ENCODE data around the gene CACNA2D1. TPM values are rescaled to one million over a fixed set of nuclear protein-coding genes. Genes with fewer than 3 reads are reported as not detected.

CACNA2D1 gene
- total RNA-seq, 1 experiment from 2014 or later, result 36.2 TPM

DNA sequence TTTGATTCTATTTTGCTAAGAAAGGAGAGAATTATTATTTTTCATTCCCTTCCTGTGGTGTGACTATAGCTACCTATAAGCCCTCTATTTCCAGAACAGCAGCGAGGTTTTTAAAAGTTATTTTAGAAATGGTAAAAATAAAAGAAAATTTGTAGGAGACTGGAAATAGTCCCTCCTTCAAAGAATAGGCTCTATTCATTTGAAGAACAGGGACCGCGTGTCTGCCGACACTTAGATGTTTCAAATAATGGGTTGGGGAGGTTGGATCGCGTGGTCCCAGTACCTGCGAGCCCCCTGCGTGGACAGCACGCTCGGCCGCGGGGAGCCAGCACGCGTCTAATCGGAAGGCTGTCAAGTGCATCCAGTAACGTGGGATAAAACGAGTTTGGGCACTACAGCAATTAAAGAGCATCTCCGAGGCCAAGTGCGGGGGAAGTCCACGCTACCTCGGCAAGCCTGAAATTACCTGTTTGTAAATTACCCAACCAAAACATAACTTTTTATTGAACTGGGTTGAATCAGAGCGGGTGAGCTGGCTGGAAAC is 1.0 kb downstream of the CACNA2D1 start:
- H3K27me3 ChIP-seq (ENCODE audit: insufficient read depth, low read length), result no peaks in the 10 kb centered on the region
- H3K27ac ChIP-seq (ENCODE audit: insufficient read length, low read depth, low read length), result no peak overlapping the region
- no peak for DNase-seq
- peaks cover 12% of the 10 kb centered on the region for H3K23me2 ChIP-seq (ENCODE audit: insufficient read length, low read depth, low read length, poor library complexity, severe bottlenecking)
- no peak overlapping the region for H2BK20ac ChIP-seq (ENCODE audit: low read depth, low read length, poor library complexity, severe bottlenecking)
- H3K23ac ChIP-seq (ENCODE audit: insufficient read length, low read depth, low read length), result no peak overlapping the region
- no peak overlapping the region for H3K4ac ChIP-seq (ENCODE audit: low read depth, low read length)
- no peaks in the 10 kb centered on the region for H3K9me3 ChIP-seq (ENCODE audit: control insufficient read depth, low read depth, low read length)
- peaks cover 3% of the 10 kb centered on the region; the same call in 1 of the 2 replicates for H3K79me2 ChIP-seq (ENCODE audit: insufficient read depth, low read length)
- no peak overlapping the region for H4K8ac ChIP-seq (replicated peaks; ENCODE audit: insufficient read length, low read depth, low read length)
- no peak overlapping the region for H4K91ac ChIP-seq (ENCODE audit: insufficient read length, low read depth, low read length)
- H2BK12ac ChIP-seq (ENCODE audit: insufficient read length, low read depth, low read length), result no peak overlapping the region
- H3K79me1 ChIP-seq (ENCODE audit: insufficient read depth, low read depth, low read length, poor library complexity, severe bottlenecking), result no peaks in the 10 kb centered on the region
- no peak overlapping the region for H3T11ph ChIP-seq (ENCODE audit: low read length)
- H3K56ac ChIP-seq (ENCODE audit: insufficient read length, low read depth, low read length), result no peak overlapping the region
- H2BK120ac ChIP-seq (ENCODE audit: low read depth, low read length, poor library complexity, severe bottlenecking), result no peak overlapping the region
- no peaks in the 10 kb centered on the region for H4K20me1 ChIP-seq (ENCODE audit: control insufficient read depth, insufficient read depth, insufficient read length)
- H3K9ac ChIP-seq (ENCODE audit: extremely low read depth, insufficient read length, low read length), result peak overlapping the region; percentile 72
- H4K5ac ChIP-seq (ENCODE audit: insufficient read length, low read depth, low read length), result no peak overlapping the region
- H2BK5ac ChIP-seq (ENCODE audit: insufficient read length, low read length), result no peak overlapping the region
- Mint-ChIP-seq H3K36me3 (ENCODE audit: insufficient read depth in 1 of 3, low read depth in 3 of 3) (no peaks in the 10 kb centered on the region), H3K27me3 (ENCODE audit: low read depth) (no peaks in the 10 kb centered on the region; the same call in 1 of the 2 replicates), H3K9me3 (peaks cover 0 to 3% of the 10 kb centered on the region in 2 experiments; a peak in 1 of 5 replicates), H3K4me3 (peak overlapping the region; percentile 94 to 96), H3K27ac (peak overlapping the region; percentile 94 to 98 (median 98)), H3K4me1 (peaks cover 43 to 45% of the 10 kb centered on the region in 2 experiments)
- no CpG with 5 or more reads among the region's 22 CpGs for WGBS (ENCODE audit: extremely low coverage, insufficient read length, low lambda C conversion rate)
- H3K14ac ChIP-seq (ENCODE audit: insufficient read depth, low read length), result peak overlapping the region; percentile 96; the same call in 1 of the 2 replicates
- TF ChIP-seq, protein P1, sequence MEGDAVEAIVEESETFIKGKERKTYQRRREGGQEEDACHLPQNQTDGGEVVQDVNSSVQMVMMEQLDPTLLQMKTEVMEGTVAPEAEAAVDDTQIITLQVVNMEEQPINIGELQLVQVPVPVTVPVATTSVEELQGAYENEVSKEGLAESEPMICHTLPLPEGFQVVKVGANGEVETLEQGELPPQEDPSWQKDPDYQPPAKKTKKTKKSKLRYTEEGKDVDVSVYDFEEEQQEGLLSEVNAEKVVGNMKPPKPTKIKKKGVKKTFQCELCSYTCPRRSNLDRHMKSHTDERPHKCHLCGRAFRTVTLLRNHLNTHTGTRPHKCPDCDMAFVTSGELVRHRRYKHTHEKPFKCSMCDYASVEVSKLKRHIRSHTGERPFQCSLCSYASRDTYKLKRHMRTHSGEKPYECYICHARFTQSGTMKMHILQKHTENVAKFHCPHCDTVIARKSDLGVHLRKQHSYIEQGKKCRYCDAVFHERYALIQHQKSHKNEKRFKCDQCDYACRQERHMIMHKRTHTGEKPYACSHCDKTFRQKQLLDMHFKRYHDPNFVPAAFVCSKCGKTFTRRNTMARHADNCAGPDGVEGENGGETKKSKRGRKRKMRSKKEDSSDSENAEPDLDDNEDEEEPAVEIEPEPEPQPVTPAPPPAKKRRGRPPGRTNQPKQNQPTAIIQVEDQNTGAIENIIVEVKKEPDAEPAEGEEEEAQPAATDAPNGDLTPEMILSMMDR (conservative IDR thresholded peaks at IDR 0.05), result no peak
- H2BK15ac ChIP-seq (ENCODE audit: low read depth, low read length), result no peak overlapping the region
- no peak overlapping the region for H2AK5ac ChIP-seq (ENCODE audit: insufficient read length, low read length)
- H2AFZ ChIP-seq (ENCODE audit: low read length), result no peak overlapping the region
- H3K4me2 ChIP-seq (ENCODE audit: insufficient read depth, insufficient read length, low read length), result peak overlapping the region; percentile 81
- H3K4me1 ChIP-seq (ENCODE audit: insufficient read depth, low read length), result 0 out of 2 replicates have a peak, but pooled peaks cover 2% of the 10 kb centered on the region
- peak overlapping the region; percentile 33 for H3K18ac ChIP-seq (ENCODE audit: insufficient read length, low read depth, low read length)
